ENCODE data around the gene ZDHHC3.

DNA sequence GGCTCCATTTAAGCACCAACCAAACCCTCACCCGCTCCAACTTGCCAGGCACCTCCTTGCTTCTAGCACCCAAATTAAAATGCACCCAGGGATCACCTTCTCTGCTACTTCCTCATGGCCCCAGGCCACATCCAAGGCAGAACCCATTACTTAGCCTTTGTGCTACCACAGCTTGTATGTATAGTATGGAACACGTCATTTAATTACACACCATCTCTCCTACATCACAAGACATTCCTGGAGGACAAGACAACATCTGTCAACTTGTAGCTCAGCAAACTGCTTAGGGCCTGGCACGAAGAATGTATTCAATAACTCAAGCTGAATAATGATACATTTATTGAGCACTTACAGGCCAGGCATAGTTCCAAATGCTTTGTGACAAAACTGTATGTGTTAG, 23.3 kb downstream of the ZDHHC3 start:
- TF ChIP-seq SUZ12 (IDR thresholded peaks at IDR 0.05): no peak
- TF ChIP-seq BHLHE40 (IDR thresholded peaks at IDR 0.05; ENCODE audit: borderline replicate concordance): no peak
- TF ChIP-seq ZNF384 (IDR thresholded peaks at IDR 0.05): no peak
- TF ChIP-seq L3MBTL2 (conservative IDR thresholded peaks at IDR 0.05): no peak
- TF ChIP-seq TARDBP (IDR thresholded peaks at IDR 0.05): no peak
- TF ChIP-seq FOXM1 (IDR thresholded peaks at IDR 0.05; ENCODE audit: borderline replicate concordance): no peak
- no peak for TF ChIP-seq SP1 (IDR thresholded peaks at IDR 0.05)
